Measurements from ENCODE around the gene PPP6R2.

GRCh38 chr22:50438305-50439275, 95.5 kb downstream of the PPP6R2 start:
- TF ChIP-seq CTCF (IDR thresholded peaks at IDR 0.05) (no peak), POLR2A (IDR thresholded peaks at IDR 0.05) (no peak), POLR2AphosphoS5 (IDR thresholded peaks at IDR 0.05) (no peak), EP300 (IDR thresholded peaks at IDR 0.05) (no peak)
